ENCODE data around the gene LPIN2. TPM values are rescaled to one million over a fixed set of nuclear protein-coding genes. Genes with fewer than 3 reads are reported as not detected.

LPIN2 gene
- total RNA-seq, 2 experiments from 2014 or later = 78.4 to 79.6 TPM

GRCh38 chr18:2965797-2966196 is 47.1 kb downstream of the LPIN2 start:
- no peak for DNase-seq
- Mint-ChIP-seq H3K36me3 (ENCODE audit: low read depth) (peaks cover 13% of the 10 kb centered on the region), H3K9me3 (no peaks in the 10 kb centered on the region), H3K27me3 (no peaks in the 10 kb centered on the region), H3K4me1 (peaks cover 87% of the 10 kb centered on the region), H3K27ac (peak overlapping the region; percentile 56), H3K4me3 (peak overlapping the region; percentile 8)
- POLR2A ChIA-PET = interaction anchor here (1.3 to 16.2 kb wide), 5 partner anchors 13 to 282 kb away, joined by 3 to 255 read pairs (median 9); partner anchors contain the start of gene MYL12A
- CTCF ChIA-PET = interaction anchor here (1.7 to 7.8 kb wide), 3 partner anchors 8 to 97 kb away, joined by 6 to 70 read pairs (median 6); no protein-coding TSS in a partner anchor

DNA sequence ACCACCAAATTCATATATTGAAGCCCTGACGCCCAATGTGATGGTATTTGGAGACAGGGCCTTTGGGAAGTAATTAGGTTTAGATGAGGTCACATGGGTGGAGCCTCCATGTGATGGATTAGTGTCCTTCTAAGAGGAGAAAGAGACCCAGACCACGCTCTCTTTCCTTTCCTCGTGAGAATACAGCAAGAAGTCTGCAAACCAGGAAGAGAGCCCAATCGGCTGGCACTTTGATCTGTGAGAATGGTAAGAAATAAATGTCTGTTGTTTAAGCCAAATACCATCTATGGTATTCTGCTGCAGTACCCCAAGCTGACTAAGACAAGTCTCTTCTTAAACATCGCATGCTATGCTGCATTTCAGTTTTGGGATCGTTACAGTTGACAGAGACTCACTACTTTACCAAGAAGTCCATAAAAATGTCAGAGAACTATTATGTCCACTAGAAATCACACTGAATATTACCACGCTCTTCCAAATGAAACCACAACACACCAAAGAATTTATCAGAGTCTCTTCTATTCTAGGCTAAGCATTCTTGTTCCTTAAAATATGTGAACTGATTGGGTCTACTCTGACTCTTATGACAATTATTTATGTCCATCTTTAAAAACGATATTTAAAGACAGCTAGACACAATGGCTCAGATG is 48.5 kb downstream of the LPIN2 start:
- Mint-ChIP-seq H3K9me3 (no peaks in the 10 kb centered on the region), H3K36me3 (ENCODE audit: low read depth) (peaks cover 14% of the 10 kb centered on the region), H3K27ac (peak overlapping the region; percentile 38), H3K4me1 (peaks cover 82% of the 10 kb centered on the region), H3K4me3 (peak overlapping the region; percentile 4), H3K27me3 (no peaks in the 10 kb centered on the region)
- ChIA-PET POLR2A (interaction anchor here (1.0 to 16.2 kb wide), 9 partner anchors 7 to 283 kb away, joined by 3 to 255 read pairs (median 9); partner anchors contain the start of gene MYL12A), CTCF (interaction anchor here (0.7 to 7.8 kb wide), 4 partner anchors 13 to 98 kb away, joined by 3 to 70 read pairs (median 18); no protein-coding TSS in a partner anchor)
- DNase-seq = no peak

Other genes starting within 250 kb of the LPIN2 start
- 10 to 100 TPM; 21.4 to 23.0 TPM for gene EMILIN2, start 166.1 kb downstream of the LPIN2 start, total RNA-seq
- 1 to 10 TPM; 1.7 to 2.4 TPM for gene MYOM1, start 206.8 kb upstream of the LPIN2 start, total RNA-seq
- 1,000 to 10,000 TPM; 1,118 to 1,119 TPM for gene MYL12A, start 234.7 kb upstream of the LPIN2 start, total RNA-seq
- 100 to 1,000 TPM; 371 to 378 TPM for gene MYL12B, start 249.0 kb upstream of the LPIN2 start, total RNA-seq

All from activated CD4-positive, alpha-beta memory T cell treated with anti-CD3 and anti-CD28 coated beads, Interleukin-2, amount 10 ng/mL, durations not matched to agents 7 days and 5 days (primary cell).